Tracheal epithelial cell (primary cell): ENCODE measurements around the gene PPP1R37. TPM values are rescaled to one million over a fixed set of nuclear protein-coding genes. Genes with fewer than 3 reads are reported as not detected.

Experiments used
- total RNA-seq: library from RNA; depleted of rRNA; stranded (reverse); fragments of >200 nt; gene quantifications from 2 replicates; pipeline ENCODE4 v1.2.1, GENCODE V29; 2014

The PPP1R37 gene, protein sequence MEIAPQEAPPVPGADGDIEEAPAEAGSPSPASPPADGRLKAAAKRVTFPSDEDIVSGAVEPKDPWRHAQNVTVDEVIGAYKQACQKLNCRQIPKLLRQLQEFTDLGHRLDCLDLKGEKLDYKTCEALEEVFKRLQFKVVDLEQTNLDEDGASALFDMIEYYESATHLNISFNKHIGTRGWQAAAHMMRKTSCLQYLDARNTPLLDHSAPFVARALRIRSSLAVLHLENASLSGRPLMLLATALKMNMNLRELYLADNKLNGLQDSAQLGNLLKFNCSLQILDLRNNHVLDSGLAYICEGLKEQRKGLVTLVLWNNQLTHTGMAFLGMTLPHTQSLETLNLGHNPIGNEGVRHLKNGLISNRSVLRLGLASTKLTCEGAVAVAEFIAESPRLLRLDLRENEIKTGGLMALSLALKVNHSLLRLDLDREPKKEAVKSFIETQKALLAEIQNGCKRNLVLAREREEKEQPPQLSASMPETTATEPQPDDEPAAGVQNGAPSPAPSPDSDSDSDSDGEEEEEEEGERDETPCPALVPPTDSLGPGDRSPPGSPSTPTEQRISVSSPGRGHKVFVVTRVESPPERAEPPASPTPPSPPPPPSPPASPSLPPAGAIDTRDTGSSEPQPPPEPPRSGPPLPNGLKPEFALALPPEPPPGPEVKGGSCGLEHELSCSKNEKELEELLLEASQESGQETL
- 42.0 and 43.6 TPM in 2 replicates for total RNA-seq

GRCh38 chr19:45092747-45093678, at the start of gene PPP1R37:
Gene PPP1R37 (plus strand): TSS chr19:45093179. CDS start chr19:45093326, 147 bp downstream.

DNA sequence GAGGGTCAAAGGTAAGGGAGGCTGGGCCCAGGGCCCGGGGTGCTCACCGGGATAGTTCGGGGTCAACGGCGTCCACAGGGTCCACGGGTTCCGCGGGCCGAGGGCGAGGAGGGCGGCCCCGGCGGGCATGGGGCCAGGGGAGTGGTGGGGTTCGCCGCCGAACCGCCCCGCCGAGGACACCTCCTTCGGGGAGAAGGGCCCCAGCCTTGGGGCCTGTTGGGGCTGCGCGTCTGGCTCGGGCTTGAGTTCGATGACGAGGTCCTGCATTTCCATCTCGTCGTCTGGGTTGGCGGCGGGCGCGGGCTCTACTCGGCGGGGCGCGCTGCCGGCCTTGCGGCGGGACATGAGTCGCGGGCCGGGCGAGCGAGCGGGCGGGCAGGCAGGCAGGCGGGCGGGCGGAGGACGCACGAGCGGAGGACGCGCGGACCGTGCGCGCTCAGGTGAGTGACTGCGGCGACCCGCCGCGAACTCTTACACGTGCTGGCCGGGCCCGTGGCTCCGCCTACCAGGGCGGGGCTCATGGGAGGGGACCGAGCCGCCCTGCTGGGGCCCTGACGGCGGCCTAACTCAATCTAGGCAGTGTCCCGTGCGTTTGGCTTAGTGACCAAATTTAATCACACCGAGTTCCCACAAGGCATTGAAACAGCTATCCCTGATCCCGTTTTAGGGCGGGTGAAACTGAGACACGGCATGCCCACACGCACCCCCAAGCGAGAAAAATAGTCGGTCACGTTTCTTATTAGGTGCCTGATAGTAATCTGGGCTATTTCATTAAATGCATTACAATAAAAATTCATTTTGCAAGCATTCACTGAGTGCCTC, 16.7 kb upstream of the PPP1R37 start, which contains the start of gene ZNF296:
Gene ZNF296 (minus strand): TSS at position 450 of the 822 bp plus-strand sequence. CDS start 105 bp downstream, at position 345.

DNA sequence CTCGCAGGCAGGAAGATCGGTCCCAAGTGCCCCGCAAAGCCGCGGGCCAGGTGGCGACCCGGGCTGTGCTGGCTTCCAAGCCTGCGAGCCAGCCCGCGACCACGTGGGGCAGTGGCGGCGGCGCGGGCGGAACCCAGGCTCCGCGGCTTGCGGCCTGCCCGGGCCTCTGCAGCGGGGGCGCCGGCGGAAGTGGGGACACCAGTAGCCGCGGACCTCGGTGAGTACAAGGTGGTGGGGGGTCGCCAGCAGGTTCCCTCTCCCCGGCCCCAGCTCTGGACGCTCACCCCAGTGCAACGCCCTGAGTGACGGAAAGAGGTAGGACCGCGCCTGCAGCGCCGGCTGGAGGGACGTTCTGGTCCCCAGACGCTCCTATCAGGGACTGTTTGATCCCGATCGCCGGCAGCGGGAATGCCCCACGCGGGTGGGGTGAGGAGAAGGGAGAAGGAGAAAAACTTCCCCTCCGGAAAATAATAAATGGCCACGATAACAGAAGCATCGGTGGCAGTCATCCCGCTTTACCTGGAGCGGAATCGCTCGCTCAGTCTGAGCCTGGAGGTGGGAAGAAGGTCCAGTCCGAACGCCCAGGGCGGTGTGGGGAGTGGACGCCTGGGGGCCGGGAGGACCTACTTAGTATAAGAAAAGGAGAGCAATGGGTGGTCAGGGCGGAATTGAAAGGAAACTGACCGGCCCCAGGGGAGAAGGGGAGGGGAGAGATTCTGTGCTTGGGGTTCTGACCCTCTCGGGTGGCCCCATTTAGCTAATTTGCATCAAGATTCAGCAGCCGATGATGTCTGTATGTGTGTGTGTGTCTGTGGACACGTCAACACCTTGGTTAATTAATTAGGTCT, 13.7 kb upstream of the PPP1R37 start, which contains the start of gene GEMIN7:
Gene GEMIN7 (plus strand): TSS at position 198 of the 848 bp plus-strand sequence. CDS start 10,855 bp downstream, outside the sequence.

GRCh38 chr19:45160870-45161737, 68.1 kb downstream of the PPP1R37 start, which contains the start of gene NKPD1:
Gene NKPD1 (minus strand): TSS chr19:45160982. CDS start chr19:45160150, 832 bp downstream.

GRCh38 chr19:45177817-45178261, 84.9 kb downstream of the PPP1R37 start, which contains the start of gene TRAPPC6A:
Gene TRAPPC6A (minus strand): TSS chr19:45178237. CDS start chr19:45178218, 19 bp downstream.

DNA sequence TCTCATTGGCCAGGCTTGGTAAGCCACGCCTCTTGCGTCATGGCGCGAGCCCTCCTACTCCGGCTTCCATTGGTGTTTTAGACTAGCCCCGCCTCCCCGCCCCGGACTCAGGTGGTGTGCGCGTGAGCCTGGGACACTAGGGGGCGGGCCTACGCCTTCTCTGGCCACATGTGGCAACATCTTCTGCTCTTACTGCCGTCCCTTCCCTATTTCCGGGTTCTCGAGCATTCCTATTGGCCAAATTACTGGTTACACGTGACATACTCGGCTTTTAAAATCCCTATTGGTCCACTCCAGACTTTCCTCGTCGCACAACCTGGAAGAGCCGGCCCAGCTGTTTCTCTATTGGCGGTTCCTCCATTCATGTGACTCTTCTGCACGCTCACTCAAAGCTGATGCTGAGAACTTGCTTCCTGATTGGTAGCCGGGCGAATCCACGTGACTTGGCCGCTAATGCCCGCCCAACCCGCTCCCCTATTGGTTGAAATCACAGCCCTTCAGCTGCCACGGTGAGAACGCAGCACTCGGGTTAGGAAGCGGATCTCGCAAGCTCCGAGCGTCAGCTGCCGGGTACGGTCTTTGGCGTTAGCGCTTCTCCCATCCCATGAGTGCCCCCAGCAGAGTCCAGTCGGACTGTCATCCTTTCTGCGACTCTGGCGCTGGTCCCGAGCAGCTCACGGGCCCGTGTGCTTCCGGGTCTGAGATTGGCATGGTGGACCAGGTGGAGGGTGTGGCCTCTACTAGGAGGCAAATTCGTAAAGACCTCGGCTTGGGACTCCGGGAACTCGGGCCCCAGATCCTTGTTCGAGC, 85.5 kb downstream of the PPP1R37 start, which contains the start of gene BLOC1S3:
Gene BLOC1S3 (plus strand): TSS at position 523 of the 810 bp plus-strand sequence. CDS start 513 bp downstream, outside the sequence.

Other genes starting within 250 kb of the PPP1R37 start
- 39.4 and 115 TPM in 2 replicates for gene NECTIN2, start 246.9 kb upstream of the PPP1R37 start, total RNA-seq
- gene TOMM40, start 201.9 kb upstream of the PPP1R37 start, total RNA-seq, result 72.0 and 100 TPM in 2 replicates
- gene APOE, start 187.4 kb upstream of the PPP1R37 start, total RNA-seq, result 43.1 and 335 TPM in 2 replicates
- 3.4 and 4.3 TPM in 2 replicates for gene APOC1, start 178.6 kb upstream of the PPP1R37 start, total RNA-seq
- gene APOC4, start 150.9 kb upstream of the PPP1R37 start, total RNA-seq, result not detected in 2 replicates
- gene APOC2, start 147.1 kb upstream of the PPP1R37 start, total RNA-seq, result not detected in 2 replicates
- gene CLPTM1, start 137.8 kb upstream of the PPP1R37 start, total RNA-seq, result 37.3 and 43.9 TPM in 2 replicates
- gene RELB, start 91.7 kb upstream of the PPP1R37 start, total RNA-seq, result 3.0 and 23.9 TPM in 2 replicates
- 6.3 and 9.0 TPM in 2 replicates for gene CLASRP, start 54.1 kb upstream of the PPP1R37 start, total RNA-seq
- 0.48 and 0.64 TPM in 2 replicates for gene ZNF296, start 16.7 kb upstream of the PPP1R37 start, total RNA-seq
- 30.9 and 47.0 TPM in 2 replicates for gene GEMIN7, start 13.9 kb upstream of the PPP1R37 start, total RNA-seq
- gene NKPD1, start 67.8 kb downstream of the PPP1R37 start, total RNA-seq, result 0.85 and 0.96 TPM in 2 replicates
- gene TRAPPC6A, start 85.1 kb downstream of the PPP1R37 start, total RNA-seq, result 17.7 and 21.4 TPM in 2 replicates
- 8.2 and 11.1 TPM in 2 replicates for gene BLOC1S3, start 85.6 kb downstream of the PPP1R37 start, total RNA-seq
- gene EXOC3L2, start 152.2 kb downstream of the PPP1R37 start, total RNA-seq, result 0.24 and 0.64 TPM in 2 replicates
- 10.0 and 12.8 TPM in 2 replicates for gene MARK4, start 158.1 kb downstream of the PPP1R37 start, total RNA-seq
- not detected in 2 replicates for gene CKM, start 229.7 kb downstream of the PPP1R37 start, total RNA-seq
- gene KLC3, start 247.6 kb downstream of the PPP1R37 start, total RNA-seq, result 82.5 and 101 TPM in 2 replicates